Vagina (tissue), 2 donors: Measurements from ENCODE around the gene PTPRN2.

Experiments
- CTCF ChIP-seq, 3 experiments: fragments of 450-650 bp in 2 of 3; fragments of 200-600 bp in 1 of 3; sonication (generic) in 1 of 3; IDR thresholded peaks; one replicate each; pipeline ENCODE4 v1.5.1; 2017 to 2019; ENCODE audit warnings: antibody characterized with exemption in 3 of 3, mild to moderate bottlenecking in 2 of 3, moderate library complexity in 2 of 3
- POLR2A ChIP-seq, 2 donors: fragments of 450-650 bp; IDR thresholded peaks; one replicate each; pipeline ENCODE4 v1.6.1; 2017; ENCODE audit warnings: antibody characterized with exemption in 2 of 2, mild to moderate bottlenecking in 2 of 2, moderate library complexity in 2 of 2
- POLR2AphosphoS5 ChIP-seq, 2 donors: sonication (generic); formaldehyde crosslinking; IDR thresholded peaks; one replicate each; pipeline ENCODE4 v1.9.0; 2017; ENCODE audit warnings: antibody characterized with exemption in 2 of 2, mild to moderate bottlenecking in 2 of 2, low read depth in 1 of 2; ENCODE audit not compliant: insufficient read depth in 1 of 2

- TF ChIP-seq CTCF (IDR thresholded peaks at IDR 0.05): no peak
- no peak for TF ChIP-seq POLR2AphosphoS5 (IDR thresholded peaks at IDR 0.05; ENCODE audit: insufficient read depth in 1 of 2, low read depth in 1 of 2)
- TF ChIP-seq POLR2A (IDR thresholded peaks at IDR 0.05): no peak
Measured at GRCh38 chr7:158424011-158424410, 163.6 kb downstream of the PTPRN2 start.
